HG03432 (cell line): ENCODE results near the gene PCID2.
A peak's percentile ranks its signal among the peaks of the same experiment; 100 is the strongest.
"Not testable (repeated sequence)": the region's sequence is repeated elsewhere in the genome, so short reads cannot be mapped to it uniquely, and the experiment has no call there.

Experiments used
- ATAC-seq: cut with Tn5 transposase; IDR thresholded peaks from one replicate; pipeline ENCODE4 v1.9.1; 2021; ENCODE audit warnings: mild to moderate bottlenecking, moderate library complexity; ENCODE audit not compliant: unreplicated experiment

The PCID2 gene

DNA sequence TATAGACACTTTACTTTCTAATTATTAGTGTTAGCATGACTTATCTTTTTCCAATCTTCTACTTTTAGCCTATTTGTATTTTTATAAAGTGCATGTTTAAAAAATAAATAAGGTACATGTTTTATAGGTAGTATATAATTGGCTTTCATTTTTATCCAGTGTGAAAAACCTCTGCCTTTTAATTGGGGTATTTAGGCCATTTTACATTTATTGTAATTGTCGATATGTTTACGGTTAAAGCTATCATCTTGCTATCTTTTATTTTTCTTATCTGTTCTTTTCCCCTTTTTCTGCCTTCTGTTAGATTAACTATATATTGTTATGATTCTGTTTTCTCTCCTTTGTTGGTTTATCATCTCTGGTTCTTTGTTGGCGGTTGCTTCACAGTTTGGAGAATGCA, 40.9 kb downstream of the PCID2 start:
- no peak for ATAC-seq

DNA sequence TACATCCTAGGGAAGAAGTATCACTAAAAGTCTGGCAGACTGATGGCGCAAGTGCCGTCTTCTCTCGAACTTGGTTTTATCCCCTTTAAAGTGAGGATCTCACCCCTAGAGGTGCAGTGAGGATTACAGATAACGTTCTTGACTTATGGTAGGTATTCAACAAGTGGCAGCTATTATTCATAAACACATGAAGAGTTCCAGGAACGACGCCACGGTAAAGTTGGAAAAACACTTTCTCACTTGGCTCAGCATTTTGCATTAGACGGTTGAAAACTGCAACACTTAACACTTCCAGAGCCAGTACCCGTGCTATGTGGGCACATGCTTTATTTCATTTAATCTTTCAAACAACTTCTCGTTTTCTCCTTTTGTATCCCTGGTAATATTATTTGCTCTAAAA, 41.3 kb downstream of the PCID2 start:
- no peak for ATAC-seq

- no peak for ATAC-seq
Observed at GRCh38 chr13:113166681-113167080, 41.8 kb downstream of the PCID2 start.

GRCh38 chr13:113166266-113166665, 42.2 kb downstream of the PCID2 start:
- ATAC-seq, result no peak

GRCh38 chr13:113164492-113164891, 44.0 kb downstream of the PCID2 start:
- no peak for ATAC-seq

DNA sequence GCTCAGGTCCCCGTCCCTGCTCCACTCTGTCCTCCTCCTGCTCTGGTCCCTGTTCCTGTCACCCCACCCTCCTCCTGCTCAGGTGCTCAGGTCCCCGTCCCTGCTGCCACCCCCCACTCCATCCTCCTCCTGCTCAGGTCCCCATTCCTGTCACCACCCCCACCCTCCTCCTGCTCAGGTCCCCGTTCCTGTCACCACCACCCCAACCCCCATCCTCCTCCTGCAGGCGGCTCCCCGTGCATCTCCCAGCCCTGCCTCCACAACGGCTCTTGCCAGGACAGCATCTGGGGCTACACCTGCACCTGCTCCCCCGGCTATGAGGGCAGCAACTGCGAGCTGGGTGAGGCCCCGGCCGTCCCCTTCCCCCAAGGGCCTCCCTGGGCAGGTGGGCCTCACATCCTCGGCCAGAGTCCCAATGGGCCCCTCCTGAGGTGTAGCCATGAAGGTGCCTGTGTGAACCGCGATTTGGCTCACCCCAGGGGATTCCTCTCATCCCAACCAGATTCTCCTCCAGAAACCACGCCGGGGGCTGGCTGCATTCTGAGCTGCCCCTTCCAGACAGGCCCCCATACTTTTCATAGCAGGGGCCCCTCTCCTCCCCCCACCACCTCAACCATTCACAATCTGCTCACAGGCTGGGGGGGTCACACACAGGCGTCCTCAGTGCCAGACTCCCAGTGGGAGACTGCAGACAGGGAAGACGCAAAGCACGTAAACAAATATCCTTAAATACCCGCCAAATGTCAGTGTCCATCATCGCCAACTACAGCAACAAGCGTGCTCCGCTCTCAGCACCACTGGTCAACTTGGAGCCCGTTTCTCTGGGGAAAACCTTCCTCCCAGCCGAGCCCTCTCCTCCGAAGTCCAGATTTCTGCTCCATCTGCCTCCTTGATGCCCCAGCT, 45.4 kb downstream of the PCID2 start:
- ATAC-seq, result no peak

- ATAC-seq, result not testable (repeated sequence)
Observed at GRCh38 chr13:113161975-113162374, 46.5 kb downstream of the PCID2 start.

DNA sequence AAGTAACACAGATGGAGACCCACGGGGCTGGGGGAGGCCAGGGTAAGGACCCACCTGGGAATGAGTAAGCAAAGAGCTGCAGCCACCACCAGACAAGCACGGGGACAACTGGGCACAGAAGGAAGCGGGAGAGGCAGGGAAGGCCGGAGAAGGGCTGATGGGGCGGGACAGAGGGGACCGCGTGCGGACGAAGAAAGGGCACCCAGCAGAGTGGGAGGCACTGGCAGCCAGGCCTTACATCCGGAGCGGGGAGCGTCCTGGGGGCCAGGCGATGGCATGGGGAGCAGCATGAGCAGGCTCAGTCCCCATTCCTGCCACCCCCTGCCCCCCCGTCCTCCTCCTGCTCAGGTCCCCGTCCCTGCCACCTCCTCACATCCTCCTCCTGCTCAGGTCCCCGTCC, 47.0 kb downstream of the PCID2 start:
- ATAC-seq, result no peak

DNA sequence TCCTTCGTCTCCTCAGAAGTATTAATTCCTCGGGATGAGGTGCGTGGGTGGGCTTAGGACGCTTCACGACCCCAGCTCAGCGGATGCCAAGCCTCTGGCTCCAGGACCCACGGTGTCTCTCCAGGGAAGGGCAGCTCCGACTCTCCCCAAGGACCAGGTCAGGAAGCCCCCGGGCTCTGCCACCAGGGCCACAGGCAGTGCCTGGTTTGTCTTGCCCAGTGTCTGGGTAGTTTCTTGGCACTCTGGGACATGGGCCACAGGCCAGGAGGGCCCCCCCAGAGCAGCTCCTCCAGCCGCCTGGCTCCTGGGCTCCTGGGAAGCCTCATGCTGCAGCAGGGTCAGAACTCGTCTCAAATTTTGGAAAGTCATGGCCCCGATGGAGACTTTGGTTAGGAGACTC, 47.5 kb downstream of the PCID2 start:
- ATAC-seq, result no peak

GRCh38 chr13:113159701-113160100, 48.8 kb downstream of the PCID2 start:
- ATAC-seq, result no peak

DNA sequence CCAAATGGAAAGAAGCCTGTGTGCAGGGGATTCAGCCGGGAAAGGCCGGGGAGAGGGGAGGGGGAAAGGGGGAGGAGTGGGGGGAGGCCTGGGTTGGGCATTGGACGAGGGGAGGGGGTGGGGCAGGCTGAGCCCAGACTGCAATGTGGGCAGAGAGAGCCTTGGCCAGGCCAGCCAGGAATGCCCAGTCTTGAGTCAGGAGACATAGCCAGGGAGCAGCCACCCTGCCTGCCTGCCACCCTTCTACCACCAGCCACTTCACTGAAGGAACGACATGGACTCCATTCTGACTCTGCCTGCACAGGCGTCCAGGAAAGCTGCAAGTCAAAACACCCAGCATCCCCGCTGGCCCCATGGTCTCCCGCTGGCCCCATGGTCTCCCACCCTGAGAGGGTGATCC, 49.5 kb downstream of the PCID2 start:
- ATAC-seq, result no peak

- ATAC-seq, result no peak
Observed at GRCh38 chr13:113157929-113158747, 50.3 kb downstream of the PCID2 start, which contains the start of gene PROZ. PROZ (plus strand) TSS chr13:113158648; CDS start chr13:113158661, 13 bp downstream.

DNA sequence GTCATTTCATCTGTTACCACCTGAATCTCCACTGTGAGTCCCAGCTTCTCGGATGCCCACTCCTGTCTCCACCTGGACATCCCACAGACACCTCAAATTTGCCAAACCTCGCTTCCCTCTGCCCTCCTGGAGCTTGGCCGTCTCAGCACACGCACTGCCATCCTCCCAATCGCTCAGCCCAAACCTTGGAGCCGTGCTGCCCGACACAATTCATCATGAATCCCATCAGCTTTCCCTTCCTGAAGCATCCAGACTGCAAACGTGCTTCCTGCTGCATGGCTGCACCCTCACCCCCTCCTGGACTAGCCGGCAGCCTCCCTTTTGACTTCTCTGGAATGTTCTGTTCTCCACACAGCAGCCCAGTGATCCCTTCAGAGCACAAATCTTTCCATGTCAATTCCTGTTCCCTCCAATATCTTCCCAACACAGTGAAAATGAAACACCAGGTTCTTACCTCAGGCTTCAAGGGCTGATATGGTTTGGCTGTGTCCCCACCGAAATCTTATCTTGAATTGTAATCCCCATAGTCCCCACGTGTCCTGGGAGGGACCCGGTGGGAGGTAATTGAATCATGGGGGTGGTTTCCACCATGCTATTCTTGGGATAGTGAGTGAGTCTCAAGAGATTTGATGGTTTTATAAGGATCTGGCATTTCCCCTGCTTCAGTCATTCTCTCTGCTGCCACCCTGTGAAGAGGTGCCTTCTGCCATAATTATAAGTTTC, 51.1 kb downstream of the PCID2 start:
- ATAC-seq, result no peak

DNA sequence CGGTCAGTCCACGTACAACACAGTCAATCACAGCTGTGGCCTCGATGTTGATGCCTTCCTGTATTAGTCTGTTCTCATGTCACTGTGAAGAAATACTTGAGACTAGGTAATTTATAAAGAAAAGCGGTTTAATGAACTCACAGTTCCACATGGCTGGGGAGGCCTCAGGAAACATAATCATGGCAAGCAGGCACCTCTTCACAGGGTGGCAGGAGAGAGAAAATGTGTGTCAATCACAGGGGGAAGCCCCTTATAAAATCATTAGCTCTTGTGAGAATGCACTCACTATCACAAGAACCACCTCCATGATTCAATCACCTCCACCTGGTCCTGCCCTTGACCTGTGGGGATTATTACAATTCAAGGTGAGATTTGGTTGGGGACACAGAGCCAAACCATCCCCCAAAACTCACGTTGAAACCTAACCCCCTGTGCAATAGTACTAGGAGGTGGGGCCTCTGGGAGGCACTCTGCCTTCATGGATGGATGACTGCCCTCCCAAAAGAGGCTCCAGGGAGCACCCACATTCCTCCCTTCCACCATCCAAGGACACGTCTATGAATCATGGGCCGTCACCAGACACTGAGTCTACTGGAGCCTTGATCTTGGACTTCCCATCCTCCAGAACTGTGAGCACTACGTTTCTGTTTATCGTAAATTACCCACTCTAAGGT, 52.4 kb downstream of the PCID2 start:
- ATAC-seq, result no peak

DNA sequence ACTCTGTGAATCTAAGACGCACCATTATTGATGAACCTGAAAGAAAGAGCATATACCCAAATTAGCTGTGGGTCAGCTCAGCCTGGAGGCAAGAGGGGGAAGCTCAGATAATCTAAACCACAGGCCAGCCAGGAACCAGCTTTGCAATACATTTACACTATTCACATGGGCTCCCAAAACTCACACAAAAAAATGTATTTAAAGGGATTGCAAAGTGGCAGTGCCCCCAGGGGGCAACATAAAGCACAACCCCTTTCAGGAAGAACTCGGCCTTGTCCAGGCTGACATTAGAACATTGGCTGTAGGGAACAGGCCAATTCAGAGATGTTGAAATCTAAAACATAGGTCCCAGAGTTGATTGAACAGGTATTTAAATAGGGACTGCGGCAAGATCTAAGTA, 53.3 kb downstream of the PCID2 start:
- ATAC-seq, result no peak

DNA sequence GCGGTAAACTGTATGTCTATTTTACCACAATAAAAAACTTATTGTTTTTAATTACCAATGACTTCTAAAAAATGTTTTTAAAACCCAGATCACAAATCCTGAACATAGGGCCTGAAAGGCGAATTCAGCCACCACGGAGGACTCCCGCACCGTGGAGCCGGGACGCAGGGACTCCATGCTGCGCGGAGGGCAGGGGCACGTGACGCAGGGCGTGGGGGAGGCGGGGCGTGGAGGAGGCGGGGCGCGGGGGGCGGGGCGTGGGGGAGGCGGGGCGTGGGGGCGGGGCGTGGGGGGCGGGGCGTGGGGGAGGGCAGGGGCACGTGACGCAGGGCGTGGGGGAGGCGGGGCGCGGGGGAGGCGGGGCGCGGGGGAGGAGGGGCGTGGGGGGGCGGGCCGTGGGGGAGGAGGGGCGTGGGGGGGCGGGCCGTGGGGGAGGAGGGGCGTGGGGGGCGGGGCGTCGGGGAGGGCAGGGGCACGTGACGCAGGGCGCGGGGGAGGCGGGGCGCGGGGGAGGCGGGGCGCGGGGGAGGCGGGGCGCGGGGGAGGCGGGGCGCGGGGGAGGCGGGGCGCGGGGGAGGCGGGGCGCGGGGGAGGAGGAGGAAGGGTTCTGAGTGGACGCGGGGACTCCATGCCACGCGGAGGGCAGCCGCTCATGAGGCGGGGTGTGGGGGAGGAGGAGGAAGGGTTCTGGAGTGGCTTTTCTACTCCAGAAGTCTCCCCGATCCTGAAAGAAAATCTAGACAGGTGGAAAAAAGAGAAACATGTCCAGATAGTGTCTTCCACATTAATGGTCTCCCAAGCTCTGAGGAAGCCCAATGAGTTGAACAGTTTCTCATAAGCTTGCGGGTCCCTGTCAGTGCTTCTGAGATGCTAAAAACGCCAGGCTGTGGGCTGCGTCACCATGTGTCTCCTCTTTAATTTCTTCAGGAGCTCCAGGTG, 54.4 kb downstream of the PCID2 start:
- ATAC-seq, result peak; percentile 52

DNA sequence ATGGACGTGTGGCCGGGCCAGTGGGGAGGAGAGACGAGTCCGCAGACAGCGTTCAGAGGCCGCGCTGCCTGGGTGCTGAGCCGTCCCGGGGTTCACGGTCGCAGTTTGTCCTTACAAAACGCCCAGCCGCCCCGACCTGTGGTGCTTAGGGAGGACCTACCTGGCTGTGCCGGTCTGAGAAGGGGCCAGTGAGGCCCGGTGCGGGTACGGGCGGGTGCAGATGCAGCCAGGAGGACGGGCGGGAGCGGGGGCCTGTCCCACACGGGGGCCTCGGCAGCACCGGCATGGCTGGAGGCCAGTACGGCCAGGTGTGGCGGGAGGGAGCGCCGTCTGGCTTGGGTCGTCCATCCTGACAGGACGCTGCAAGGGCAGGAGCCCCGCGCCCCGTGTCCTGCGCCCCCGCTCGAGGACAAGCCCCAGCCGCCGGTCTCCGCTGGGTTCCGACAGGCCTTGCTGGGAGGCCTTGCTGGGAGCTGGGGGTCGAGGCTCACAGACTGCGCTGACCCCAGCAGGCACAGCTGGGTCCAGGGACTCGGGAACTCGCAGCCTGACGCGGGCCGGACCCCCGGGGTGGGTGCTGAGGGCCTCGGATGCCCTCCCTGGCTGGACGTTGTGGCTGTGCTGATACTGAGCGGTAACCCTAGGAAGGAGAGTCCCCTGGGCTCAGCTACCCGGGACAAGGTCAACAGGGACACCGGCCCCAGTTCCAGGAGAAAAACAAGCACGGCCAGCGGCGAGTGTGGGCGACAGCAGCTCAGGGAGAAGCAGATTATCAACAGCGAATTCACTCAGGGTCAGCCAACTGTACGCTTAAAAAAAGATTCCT, 55.3 kb downstream of the PCID2 start:
- peak; percentile 32 for ATAC-seq

DNA sequence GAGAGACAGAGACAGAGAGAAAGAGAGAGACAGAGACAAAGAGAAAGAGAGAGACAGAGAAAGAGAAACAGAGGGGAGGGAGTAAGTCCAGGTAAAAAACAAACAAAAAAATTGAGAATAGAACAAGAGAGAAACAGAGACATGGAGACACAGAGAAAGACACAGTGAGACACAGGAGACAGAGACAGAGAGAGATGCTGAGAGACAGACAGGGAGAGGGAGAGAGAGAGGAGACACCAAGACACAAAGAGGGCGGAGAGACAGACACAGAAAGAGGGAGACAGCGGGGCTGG, 55.8 kb downstream of the PCID2 start:
- ATAC-seq, result no peak
